Left lung (tissue), 10 donors: ENCODE results near the gene ZNF451. TPM values are rescaled to one million over a fixed set of nuclear protein-coding genes. Genes with fewer than 3 reads are reported as not detected.

Source experiments
- ATAC-seq: fragments of 200-7000 bp; cut with Tn5 transposase; one replicate; pipeline ENCODE4 v1.9.1; 2020; ENCODE audit warnings: moderate library complexity
- DNase-seq, 4 donors: peaks; one replicate each; pipeline ENCODE4 v3.0.0-alpha.2; 2013 to 2020
- H3K27ac ChIP-seq, 2 donors: fragments of 200-600 bp; sonication (generic) in 1 of 2; one replicate each; pipeline versions ENCODE4 v1.5.0 to v1.8.0; 2020 to 2021
- H3K27me3 ChIP-seq, 2 donors: fragments of 200-600 bp; sonication (generic) in 1 of 2; one replicate each; pipeline versions ENCODE4 v1.5.0 to v1.8.0; 2020 to 2021
- H3K36me3 ChIP-seq, 2 donors: fragments of 200-600 bp; sonication (generic) in 1 of 2; one replicate each; pipeline versions ENCODE4 v1.5.0 to v1.8.0; 2020 to 2021
- H3K4me1 ChIP-seq, 2 donors: fragments of 200-600 bp; one replicate each; pipeline ENCODE4 v1.8.0; 2021
- H3K4me3 ChIP-seq, 2 donors: fragments of 200-600 bp; sonication (generic) in 1 of 2; one replicate each; pipeline versions ENCODE4 v1.5.0 to v1.8.0; 2020 to 2021; ENCODE audit warnings: mild to moderate bottlenecking in 1 of 2
- H3K9me3 ChIP-seq, 2 donors: fragments of 200-600 bp; sonication (generic) in 1 of 2; one replicate each; pipeline versions ENCODE4 v1.5.0 to v1.8.0; 2020 to 2021
- intact Hi-C, 2 donors: fragments of 100-400 bp; cut with DNase I; formaldehyde crosslinking; loops; one replicate each; pipeline versions ENCODE4 v1.11.2 to v1.14.2; 2022
- polyA plus RNA-seq, 6 donors: library from polyadenylated mRNA; unstranded; fragments of 120-200 nt; gene quantifications; one replicate each; pipeline ENCODE4 v1.2.1, GENCODE V29; 2013; ENCODE audit not compliant: insufficient read length in 6 of 6
- total RNA-seq, 2 donors: library from RNA; stranded (reverse); fragmentation: NEBNext Ultra II Directional; extraction: Animal tissue kit (Norgen Biotek cat#: 25700); gene quantifications; one replicate each; pipeline ENCODE4 v1.2.1, GENCODE V29; 2021
- TF ChIP-seq, protein P1 (sequence below), 2 donors: fragments of 200-600 bp; sonication (generic) in 1 of 2; IDR thresholded peaks; one replicate each; pipeline versions ENCODE4 v1.5.0 to v1.8.0; 2021; ENCODE audit warnings: antibody characterized with exemption in 2 of 2
- donor health status: DM: no; HTN: yes; CAD: no.
- donor health status: DM: no; HTN: no; CAD: no.

The ZNF451 gene
- total and polyA plus RNA-seq, 8 donors = 36.3 to 53.4 (median 48.0) TPM

DNA sequence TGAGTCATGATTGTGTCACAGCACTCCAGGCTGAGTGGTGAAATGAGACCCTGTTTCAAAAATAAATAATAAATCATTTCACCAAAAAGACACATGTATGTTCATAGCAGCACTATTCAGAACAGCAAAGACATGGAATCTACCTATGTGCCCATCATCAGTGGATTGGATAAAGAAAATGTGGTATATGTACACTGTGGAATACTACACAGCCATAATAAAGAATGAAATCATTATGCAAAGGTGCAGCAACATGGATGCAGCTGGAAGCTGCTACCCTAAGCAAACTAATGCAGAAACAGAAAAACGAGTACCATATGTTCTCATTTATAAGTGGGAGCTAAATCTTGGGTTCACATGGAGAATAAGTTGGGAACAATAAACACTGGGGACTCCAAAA is 33.1 kb downstream of the ZNF451 start:
- peaks cover 0 to 5% of the 10 kb centered on the region in 2 donors for H3K36me3 ChIP-seq
- H3K4me3 ChIP-seq = no peak overlapping the region
- H3K9me3 ChIP-seq = no peaks in the 10 kb centered on the region
- TF ChIP-seq, protein P1, sequence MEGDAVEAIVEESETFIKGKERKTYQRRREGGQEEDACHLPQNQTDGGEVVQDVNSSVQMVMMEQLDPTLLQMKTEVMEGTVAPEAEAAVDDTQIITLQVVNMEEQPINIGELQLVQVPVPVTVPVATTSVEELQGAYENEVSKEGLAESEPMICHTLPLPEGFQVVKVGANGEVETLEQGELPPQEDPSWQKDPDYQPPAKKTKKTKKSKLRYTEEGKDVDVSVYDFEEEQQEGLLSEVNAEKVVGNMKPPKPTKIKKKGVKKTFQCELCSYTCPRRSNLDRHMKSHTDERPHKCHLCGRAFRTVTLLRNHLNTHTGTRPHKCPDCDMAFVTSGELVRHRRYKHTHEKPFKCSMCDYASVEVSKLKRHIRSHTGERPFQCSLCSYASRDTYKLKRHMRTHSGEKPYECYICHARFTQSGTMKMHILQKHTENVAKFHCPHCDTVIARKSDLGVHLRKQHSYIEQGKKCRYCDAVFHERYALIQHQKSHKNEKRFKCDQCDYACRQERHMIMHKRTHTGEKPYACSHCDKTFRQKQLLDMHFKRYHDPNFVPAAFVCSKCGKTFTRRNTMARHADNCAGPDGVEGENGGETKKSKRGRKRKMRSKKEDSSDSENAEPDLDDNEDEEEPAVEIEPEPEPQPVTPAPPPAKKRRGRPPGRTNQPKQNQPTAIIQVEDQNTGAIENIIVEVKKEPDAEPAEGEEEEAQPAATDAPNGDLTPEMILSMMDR (IDR thresholded peaks at IDR 0.05) = no peak
- no peaks in the 10 kb centered on the region for H3K27me3 ChIP-seq
- DNase-seq = no peak
- ATAC-seq = no peak
- intact Hi-C loops = no loop called here
- no peak overlapping the region for H3K27ac ChIP-seq
- H3K4me1 ChIP-seq = no peaks in the 10 kb centered on the region

DNA sequence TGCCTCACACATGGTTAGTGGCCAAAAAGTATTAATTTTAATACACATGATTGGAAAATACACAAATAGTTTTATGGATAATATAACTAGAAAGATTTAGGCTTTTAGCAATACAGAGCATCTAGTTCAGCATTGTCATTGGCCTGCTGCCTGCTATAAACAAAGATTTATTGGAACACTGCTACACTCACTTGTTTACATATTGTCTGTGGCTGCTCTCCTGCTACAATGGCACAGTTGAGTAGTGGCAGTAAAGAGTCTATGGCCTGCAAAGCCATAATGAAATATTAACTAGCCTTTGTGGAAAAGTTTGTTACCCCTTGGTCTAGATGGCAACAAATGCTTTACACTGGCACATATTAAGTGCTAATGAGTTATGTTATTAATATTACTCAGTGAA is 37.8 kb downstream of the ZNF451 start:
- TF ChIP-seq, protein P1 (IDR thresholded peaks at IDR 0.05) = no peak
- Histone ChIP-seq H3K36me3 (peaks cover 0 to 19% of the 10 kb centered on the region in 2 donors), H3K27me3 (no peaks in the 10 kb centered on the region), H3K4me1 (no peaks in the 10 kb centered on the region), H3K4me3 (no peak overlapping the region), H3K9me3 (no peaks in the 10 kb centered on the region), H3K27ac (no peak overlapping the region)
- intact Hi-C loops = no loop called here
- ATAC-seq (no peak), DNase-seq (no peak)

DNA sequence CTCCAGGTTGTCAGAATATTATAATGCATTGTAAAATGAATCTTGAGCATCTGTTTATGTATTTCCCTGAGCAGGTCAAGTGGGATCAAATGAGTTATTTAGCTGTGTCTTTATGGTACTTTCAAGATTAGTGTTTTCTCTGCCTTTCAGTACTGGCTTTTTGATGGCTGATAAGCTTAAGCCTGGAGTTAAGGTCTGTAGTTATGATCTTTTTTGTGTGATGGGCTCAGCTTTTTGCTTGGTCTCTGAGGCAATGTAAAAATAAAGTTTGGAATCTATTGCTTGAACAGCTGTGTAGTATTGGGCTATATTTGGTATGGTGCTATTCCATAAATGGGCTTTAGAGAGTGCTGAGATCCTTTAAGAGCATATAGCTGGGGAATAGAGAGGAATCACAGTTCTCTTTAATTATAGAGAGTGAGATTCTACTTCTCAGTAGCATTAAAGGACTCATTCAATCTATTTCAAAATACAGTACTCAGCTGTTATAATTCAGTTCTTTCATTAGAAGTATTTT is 40.7 kb downstream of the ZNF451 start:
- H3K27me3 ChIP-seq = no peaks in the 10 kb centered on the region
- no peak overlapping the region for H3K4me3 ChIP-seq
- TF ChIP-seq, protein P1 (IDR thresholded peaks at IDR 0.05) = no peak
- ATAC-seq = no peak
- peaks cover 0 to 38% of the 10 kb centered on the region in 2 donors for H3K36me3 ChIP-seq
- no peaks in the 10 kb centered on the region for H3K9me3 ChIP-seq
- H3K4me1 ChIP-seq = no peaks in the 10 kb centered on the region
- peak in 2 of 4 donors; percentile 2 to 25 for DNase-seq
- no peak overlapping the region for H3K27ac ChIP-seq
- intact Hi-C loops = no loop called here

DNA sequence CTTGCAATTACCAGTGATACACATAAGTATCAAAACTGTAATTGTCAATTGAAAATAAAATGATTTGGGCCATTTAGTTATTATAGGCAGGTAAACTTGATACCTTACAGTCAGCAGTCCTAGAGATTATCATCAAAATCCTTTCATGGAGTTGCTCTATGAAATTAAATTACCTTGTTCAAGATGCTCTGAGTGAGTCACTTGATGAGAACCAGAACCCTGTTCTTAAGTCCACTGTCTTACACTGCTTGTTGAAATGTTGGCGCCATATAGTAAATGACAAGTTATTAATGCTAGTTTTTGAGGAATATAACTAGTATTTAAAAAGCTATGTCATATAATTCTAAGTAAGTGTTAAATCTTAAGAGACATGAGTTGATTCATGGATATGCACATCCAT is 45.0 kb downstream of the ZNF451 start:
- DNase-seq (no peak), ATAC-seq (no peak)
- TF ChIP-seq, protein P1 (IDR thresholded peaks at IDR 0.05) = no peak
- Histone ChIP-seq H3K4me3 (no peak overlapping the region), H3K36me3 (peaks cover 0 to 54% of the 10 kb centered on the region in 2 donors), H3K27me3 (no peaks in the 10 kb centered on the region), H3K27ac (no peak overlapping the region), H3K4me1 (no peaks in the 10 kb centered on the region), H3K9me3 (no peaks in the 10 kb centered on the region)
- intact Hi-C loops = no loop called here

DNA sequence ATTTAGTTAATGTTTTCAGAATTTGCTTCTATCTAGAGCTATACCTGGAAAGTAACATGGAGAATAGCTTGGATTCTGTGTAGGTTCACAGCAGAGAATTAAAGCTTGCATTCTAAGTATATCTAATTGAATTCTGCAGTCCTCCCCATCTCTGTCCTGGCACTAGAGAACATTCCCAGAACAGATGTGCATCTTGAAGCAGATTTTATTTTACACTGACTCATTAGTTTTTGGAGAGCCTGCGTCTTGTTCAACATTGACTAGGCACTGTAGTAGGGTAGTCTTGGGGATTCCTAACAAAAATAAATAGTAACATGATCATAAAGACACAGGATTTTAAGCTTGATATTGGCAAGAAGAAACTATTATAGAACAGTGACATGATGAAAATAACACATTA is 45.9 kb downstream of the ZNF451 start:
- ATAC-seq (no peak), DNase-seq (no peak)
- Histone ChIP-seq H3K4me3 (no peak overlapping the region), H3K9me3 (no peaks in the 10 kb centered on the region), H3K27me3 (no peaks in the 10 kb centered on the region), H3K4me1 (no peaks in the 10 kb centered on the region), H3K36me3 (peaks cover 0 to 53% of the 10 kb centered on the region in 2 donors), H3K27ac (no peak overlapping the region)
- intact Hi-C loops = no loop called here
- TF ChIP-seq, protein P1 (IDR thresholded peaks at IDR 0.05) = no peak
